Measurements from ENCODE around the gene ZNF764. TPM values are rescaled to one million over a fixed set of nuclear protein-coding genes. Genes with fewer than 3 reads are reported as not detected.

ZNF764 gene
- total and polyA plus RNA-seq, 9 of the 15 experiments (the other 6 are each of a cell fraction or from before 2014, with no cell fraction given), result 0.69 to 10.1 (median 4.1) TPM

- TF ChIP-seq ARID3A (IDR thresholded peaks at IDR 0.05; ENCODE audit: borderline replicate concordance, low read depth, low read length) (no peak), GTF3C2 (IDR thresholded peaks at IDR 0.05; ENCODE audit: borderline replicate concordance, extremely low read depth, insufficient read length) (no peak), POLR2AphosphoS2 (IDR thresholded peaks at IDR 0.05; ENCODE audit: low read length) (no peak), MCM5 (IDR thresholded peaks at IDR 0.05; ENCODE audit: low read depth) (no peak), TBL1XR1 (IDR thresholded peaks at IDR 0.05; ENCODE audit: low read length in 2 of 2) (no peak), BHLHE40 (IDR thresholded peaks at IDR 0.05; ENCODE audit: low read length) (no peak; the same call in 1 of the 2 replicates), NCOA4 (IDR thresholded peaks at IDR 0.05; ENCODE audit: partially characterized antibody) (no peak), ZNF76 (CRISPR knock-in tag; IDR thresholded peaks at IDR 0.05; ENCODE audit: borderline replicate concordance) (no peak), PML (IDR thresholded peaks at IDR 0.05; ENCODE audit: low read length) (no peak), CEBPG (CRISPR knock-in tag; IDR thresholded peaks at IDR 0.05) (no peak), CEBPG (tag; conservative IDR thresholded peaks at IDR 0.05 in 1 of 2, IDR thresholded peaks at IDR 0.05 in 1 of 2) (no peak), SETDB1 (IDR thresholded peaks at IDR 0.05; ENCODE audit: low read length) (no peak), TEAD2 (tag; IDR thresholded peaks at IDR 0.05) (no peak), CLOCK (CRISPR knock-in tag; IDR thresholded peaks at IDR 0.05; ENCODE audit: borderline replicate concordance) (no peak), MEF2A (IDR thresholded peaks at IDR 0.05; ENCODE audit: control insufficient read depth, low read depth, low read length) (no peak), ZNF644 (tag; IDR thresholded peaks at IDR 0.05; ENCODE audit: low read depth) (no peak), ZBTB7A (IDR thresholded peaks at IDR 0.05; ENCODE audit: borderline replicate concordance, control insufficient read depth, low read depth, low read length) (no peak; the same call in 1 of the 2 replicates)
Measured at GRCh38 chr16:30535777-30536190, 22.4 kb downstream of the ZNF764 start (continued).

Data from K562 (cell line).